Measurements from ENCODE around the gene AQR.

AQR gene

GRCh38 chr15:34890424-34890823 lies 79.1 kb downstream of the AQR start:
- Histone ChIP-seq H2BK15ac (replicated peaks; ENCODE audit: low read depth) (no peak overlapping the region), H3K4me1 (ENCODE audit: control insufficient read depth, low read depth, low read length) (no peaks in the 10 kb centered on the region), H3K9ac (ENCODE audit: low read length) (no peak overlapping the region), H3K4me3 (ENCODE audit: low read length) (no peak overlapping the region), H2BK120ac (ENCODE audit: low read depth, low read length) (no peak overlapping the region), H3K27ac (ENCODE audit: low read depth, low read length) (no peak overlapping the region), H3K56ac (ENCODE audit: low read length) (no peak overlapping the region), H4K8ac (ENCODE audit: low read depth, low read length) (no peak overlapping the region), H2BK5ac (ENCODE audit: low read length) (no peak overlapping the region), H2AK5ac (ENCODE audit: low read length) (no peak overlapping the region), H4K5ac (ENCODE audit: low read length) (no peak overlapping the region), H3K4ac (ENCODE audit: low read depth, low read length) (no peak overlapping the region), H3K23ac (ENCODE audit: low read length) (no peak overlapping the region), H3K36me3 (ENCODE audit: control insufficient read depth, insufficient read depth, low read length) (peaks cover 6% of the 10 kb centered on the region), H3K79me1 (ENCODE audit: low read length) (no peaks in the 10 kb centered on the region), H3K27me3 (ENCODE audit: insufficient read depth, low read length, poor library complexity) (no peaks in the 10 kb centered on the region), H3K4me2 (ENCODE audit: low read length) (no peak overlapping the region), H3K79me2 (ENCODE audit: control insufficient read depth, insufficient read depth, low read length) (no peaks in the 10 kb centered on the region), H3K18ac (ENCODE audit: low read length) (no peak overlapping the region)
- WGBS (ENCODE audit: extremely low coverage, insufficient coverage, low lambda C conversion rate), result no CpG with 5 or more reads among the region's 2 CpGs
- DNase-seq, result no peak

- Histone ChIP-seq H3K36me3 (ENCODE audit: control insufficient read depth, insufficient read depth, low read length) (peaks cover 6% of the 10 kb centered on the region), H3K18ac (ENCODE audit: low read length) (no peak overlapping the region), H2AK5ac (ENCODE audit: low read length) (no peak overlapping the region), H4K5ac (ENCODE audit: low read length) (no peak overlapping the region), H3K23ac (ENCODE audit: low read length) (no peak overlapping the region), H3K79me1 (ENCODE audit: low read length) (no peaks in the 10 kb centered on the region), H3K4me1 (ENCODE audit: control insufficient read depth, low read depth, low read length) (no peaks in the 10 kb centered on the region), H3K56ac (ENCODE audit: low read length) (no peak overlapping the region), H3K27ac (ENCODE audit: low read depth, low read length) (no peak overlapping the region), H3K4me3 (ENCODE audit: low read length) (no peak overlapping the region), H3K27me3 (ENCODE audit: insufficient read depth, low read length, poor library complexity) (no peaks in the 10 kb centered on the region), H3K4me2 (ENCODE audit: low read length) (no peak overlapping the region), H3K9ac (ENCODE audit: low read length) (no peak overlapping the region), H3K4ac (ENCODE audit: low read depth, low read length) (no peak overlapping the region), H2BK15ac (replicated peaks; ENCODE audit: low read depth) (no peak overlapping the region), H3K79me2 (ENCODE audit: control insufficient read depth, insufficient read depth, low read length) (no peaks in the 10 kb centered on the region), H4K8ac (ENCODE audit: low read depth, low read length) (no peak overlapping the region), H2BK120ac (ENCODE audit: low read depth, low read length) (no peak overlapping the region), H2BK5ac (ENCODE audit: low read length) (no peak overlapping the region)
- 100% methylated on average over 3 of the region's 7 CpGs for WGBS (ENCODE audit: extremely low coverage, insufficient coverage, low lambda C conversion rate)
- no peak for DNase-seq
Measured at GRCh38 chr15:34889476-34889875, 80.1 kb downstream of the AQR start.

GRCh38 chr15:34886134-34886533 lies 83.4 kb downstream of the AQR start:
- no peak overlapping the region for H3K23ac ChIP-seq (ENCODE audit: low read length)
- no peak overlapping the region for H2BK5ac ChIP-seq (ENCODE audit: low read length)
- no peak overlapping the region for H2BK120ac ChIP-seq (ENCODE audit: low read depth, low read length)
- no peak overlapping the region for H3K18ac ChIP-seq (ENCODE audit: low read length)
- H3K56ac ChIP-seq (ENCODE audit: low read length), result no peak overlapping the region
- no peak overlapping the region for H2AK5ac ChIP-seq (ENCODE audit: low read length)
- H3K79me1 ChIP-seq (ENCODE audit: low read length), result no peaks in the 10 kb centered on the region
- H3K4ac ChIP-seq (ENCODE audit: low read depth, low read length), result no peak overlapping the region
- H4K5ac ChIP-seq (ENCODE audit: low read length), result no peak overlapping the region
- no peak overlapping the region for H3K4me3 ChIP-seq (ENCODE audit: low read length)
- H3K27ac ChIP-seq (ENCODE audit: low read depth, low read length), result no peak overlapping the region
- H3K79me2 ChIP-seq (ENCODE audit: control insufficient read depth, insufficient read depth, low read length), result no peaks in the 10 kb centered on the region
- no peaks in the 10 kb centered on the region for H3K36me3 ChIP-seq (ENCODE audit: control insufficient read depth, insufficient read depth, low read length)
- no peak overlapping the region for H3K9ac ChIP-seq (ENCODE audit: low read length)
- no peak for DNase-seq
- no peaks in the 10 kb centered on the region for H3K4me1 ChIP-seq (ENCODE audit: control insufficient read depth, low read depth, low read length)
- H3K4me2 ChIP-seq (ENCODE audit: low read length), result no peak overlapping the region
- H3K27me3 ChIP-seq (ENCODE audit: insufficient read depth, low read length, poor library complexity), result no peaks in the 10 kb centered on the region
- H2BK15ac ChIP-seq (replicated peaks; ENCODE audit: low read depth), result no peak overlapping the region
- no peak overlapping the region for H4K8ac ChIP-seq (ENCODE audit: low read depth, low read length)

- H3K4me1 ChIP-seq (ENCODE audit: control insufficient read depth, low read depth, low read length), result no peaks in the 10 kb centered on the region
- WGBS (ENCODE audit: extremely low coverage, insufficient coverage, low lambda C conversion rate), result no CpG with 5 or more reads among the region's 2 CpGs
- H3K4me2 ChIP-seq (ENCODE audit: low read length), result no peak overlapping the region
- H3K9ac ChIP-seq (ENCODE audit: low read length), result no peak overlapping the region
- H2BK5ac ChIP-seq (ENCODE audit: low read length), result no peak overlapping the region
- no peak overlapping the region for H4K8ac ChIP-seq (ENCODE audit: low read depth, low read length)
- H3K36me3 ChIP-seq (ENCODE audit: control insufficient read depth, insufficient read depth, low read length), result no peaks in the 10 kb centered on the region
- H3K4me3 ChIP-seq (ENCODE audit: low read length), result no peak overlapping the region
- H2BK120ac ChIP-seq (ENCODE audit: low read depth, low read length), result no peak overlapping the region
- no peaks in the 10 kb centered on the region for H3K79me2 ChIP-seq (ENCODE audit: control insufficient read depth, insufficient read depth, low read length)
- no peaks in the 10 kb centered on the region for H3K27me3 ChIP-seq (ENCODE audit: insufficient read depth, low read length, poor library complexity)
- no peaks in the 10 kb centered on the region for H3K79me1 ChIP-seq (ENCODE audit: low read length)
- H2AK5ac ChIP-seq (ENCODE audit: low read length), result no peak overlapping the region
- H2BK15ac ChIP-seq (replicated peaks; ENCODE audit: low read depth), result no peak overlapping the region
- no peak for DNase-seq
- no peak overlapping the region for H3K56ac ChIP-seq (ENCODE audit: low read length)
- no peak overlapping the region for H4K5ac ChIP-seq (ENCODE audit: low read length)
- H3K4ac ChIP-seq (ENCODE audit: low read depth, low read length), result no peak overlapping the region
- no peak overlapping the region for H3K18ac ChIP-seq (ENCODE audit: low read length)
- no peak overlapping the region for H3K27ac ChIP-seq (ENCODE audit: low read depth, low read length)
- no peak overlapping the region for H3K23ac ChIP-seq (ENCODE audit: low read length)
Measured at GRCh38 chr15:34883633-34884032, 85.9 kb downstream of the AQR start.

GRCh38 chr15:34883042-34883441 lies 86.5 kb downstream of the AQR start:
- DNase-seq, result no peak
- no peak overlapping the region for H2BK5ac ChIP-seq (ENCODE audit: low read length)
- H3K36me3 ChIP-seq (ENCODE audit: control insufficient read depth, insufficient read depth, low read length), result no peaks in the 10 kb centered on the region
- H3K4ac ChIP-seq (ENCODE audit: low read depth, low read length), result no peak overlapping the region
- H2BK120ac ChIP-seq (ENCODE audit: low read depth, low read length), result no peak overlapping the region
- H2AK5ac ChIP-seq (ENCODE audit: low read length), result no peak overlapping the region
- H3K23ac ChIP-seq (ENCODE audit: low read length), result no peak overlapping the region
- H4K5ac ChIP-seq (ENCODE audit: low read length), result no peak overlapping the region
- H3K18ac ChIP-seq (ENCODE audit: low read length), result no peak overlapping the region
- no peaks in the 10 kb centered on the region for H3K4me1 ChIP-seq (ENCODE audit: control insufficient read depth, low read depth, low read length)
- H3K79me2 ChIP-seq (ENCODE audit: control insufficient read depth, insufficient read depth, low read length), result no peaks in the 10 kb centered on the region
- H3K9ac ChIP-seq (ENCODE audit: low read length), result no peak overlapping the region
- no CpG with 5 or more reads among the region's 1 CpG for WGBS (ENCODE audit: extremely low coverage, insufficient coverage, low lambda C conversion rate)
- no peak overlapping the region for H3K4me2 ChIP-seq (ENCODE audit: low read length)
- H3K27me3 ChIP-seq (ENCODE audit: insufficient read depth, low read length, poor library complexity), result no peaks in the 10 kb centered on the region
- H2BK15ac ChIP-seq (replicated peaks; ENCODE audit: low read depth), result no peak overlapping the region
- no peak overlapping the region for H3K27ac ChIP-seq (ENCODE audit: low read depth, low read length)
- no peaks in the 10 kb centered on the region for H3K79me1 ChIP-seq (ENCODE audit: low read length)
- H3K4me3 ChIP-seq (ENCODE audit: low read length), result no peak overlapping the region
- H4K8ac ChIP-seq (ENCODE audit: low read depth, low read length), result no peak overlapping the region
- H3K56ac ChIP-seq (ENCODE audit: low read length), result no peak overlapping the region

- H3K36me3 ChIP-seq (ENCODE audit: control insufficient read depth, insufficient read depth, low read length), result no peaks in the 10 kb centered on the region
- H2BK15ac ChIP-seq (replicated peaks; ENCODE audit: low read depth), result no peak overlapping the region
- no CpG with 5 or more reads among the region's 4 CpGs for WGBS (ENCODE audit: extremely low coverage, insufficient coverage, low lambda C conversion rate)
- H3K56ac ChIP-seq (ENCODE audit: low read length), result no peak overlapping the region
- DNase-seq, result no peak
- H3K4me2 ChIP-seq (ENCODE audit: low read length), result no peak overlapping the region
- no peaks in the 10 kb centered on the region for H3K4me1 ChIP-seq (ENCODE audit: control insufficient read depth, low read depth, low read length)
- H3K79me1 ChIP-seq (ENCODE audit: low read length), result no peaks in the 10 kb centered on the region
- H3K27me3 ChIP-seq (ENCODE audit: insufficient read depth, low read length, poor library complexity), result no peaks in the 10 kb centered on the region
- H3K9ac ChIP-seq (ENCODE audit: low read length), result no peak overlapping the region
- no peak overlapping the region for H3K23ac ChIP-seq (ENCODE audit: low read length)
- no peak overlapping the region for H3K27ac ChIP-seq (ENCODE audit: low read depth, low read length)
- no peaks in the 10 kb centered on the region for H3K79me2 ChIP-seq (ENCODE audit: control insufficient read depth, insufficient read depth, low read length)
- no peak overlapping the region for H3K4ac ChIP-seq (ENCODE audit: low read depth, low read length)
- H2BK5ac ChIP-seq (ENCODE audit: low read length), result no peak overlapping the region
- H4K8ac ChIP-seq (ENCODE audit: low read depth, low read length), result no peak overlapping the region
- no peak overlapping the region for H3K4me3 ChIP-seq (ENCODE audit: low read length)
- no peak overlapping the region for H2AK5ac ChIP-seq (ENCODE audit: low read length)
- H4K5ac ChIP-seq (ENCODE audit: low read length), result no peak overlapping the region
- no peak overlapping the region for H3K18ac ChIP-seq (ENCODE audit: low read length)
- no peak overlapping the region for H2BK120ac ChIP-seq (ENCODE audit: low read depth, low read length)
Measured at GRCh38 chr15:34879107-34879506, 90.4 kb downstream of the AQR start.

Data from mesendoderm (in vitro differentiated cells).